Urothelium cell line (cell line): ENCODE results near the gene ADCY2.
A peak's percentile ranks its signal among the peaks of the same experiment; 100 is the strongest.

Source experiments
- DNase-seq: peaks from one replicate; pipeline ENCODE4 v3.0.0; 2011; ENCODE audit warnings: low spot score, mixed read lengths
- FAIRE-seq: peaks from 2 replicates; lab custom pipeline; 2011; peaks lifted over from hg19 to GRCh38; lab: Jason Lieb, UNC

Gene ADCY2

DNA sequence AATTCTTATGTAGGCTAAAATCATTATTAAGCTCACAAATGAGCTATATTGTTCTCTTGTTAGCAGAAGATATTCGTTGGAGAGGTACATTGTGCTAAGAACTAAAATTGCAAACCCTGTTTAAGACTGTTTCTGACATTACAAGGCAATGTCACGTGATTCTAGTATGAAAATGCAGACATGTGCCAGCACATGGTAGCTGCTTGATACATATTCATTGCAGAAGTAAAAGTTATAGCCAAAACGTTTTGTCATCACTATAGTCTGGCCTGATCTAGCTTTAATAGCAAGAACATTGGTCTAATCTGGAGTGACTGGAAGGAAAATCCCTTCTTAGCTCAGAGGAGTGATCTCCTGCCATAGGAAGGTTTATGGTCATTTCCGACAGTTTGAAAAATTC, 310.3 kb downstream of the ADCY2 start:
- DNase-seq (no peak), FAIRE-seq (no peak)

- FAIRE-seq (no peak), DNase-seq (peak; percentile 42)
Observed at GRCh38 chr5:7714119-7714518, 318.2 kb downstream of the ADCY2 start.

DNA sequence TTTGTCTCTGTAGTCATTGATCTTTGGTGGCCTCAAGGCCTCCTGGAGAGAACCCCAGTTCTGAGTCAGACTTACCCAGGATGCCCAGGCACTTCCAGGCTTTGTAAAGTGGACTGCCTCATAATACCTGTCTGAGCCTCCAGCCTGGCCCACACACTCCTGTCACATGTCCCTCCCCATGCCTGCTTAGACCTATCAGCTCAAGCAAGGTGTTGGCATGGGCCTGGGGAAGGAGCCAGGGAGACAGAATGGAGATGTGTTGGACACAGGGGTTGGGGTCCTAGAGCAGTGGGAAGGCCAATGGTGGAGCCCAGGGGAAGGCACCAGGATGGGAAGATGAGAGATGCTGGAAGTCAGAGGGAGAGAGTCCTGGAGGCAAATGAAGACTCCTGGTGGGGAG, 318.8 kb downstream of the ADCY2 start:
- DNase-seq (no peak), FAIRE-seq (no peak)

DNA sequence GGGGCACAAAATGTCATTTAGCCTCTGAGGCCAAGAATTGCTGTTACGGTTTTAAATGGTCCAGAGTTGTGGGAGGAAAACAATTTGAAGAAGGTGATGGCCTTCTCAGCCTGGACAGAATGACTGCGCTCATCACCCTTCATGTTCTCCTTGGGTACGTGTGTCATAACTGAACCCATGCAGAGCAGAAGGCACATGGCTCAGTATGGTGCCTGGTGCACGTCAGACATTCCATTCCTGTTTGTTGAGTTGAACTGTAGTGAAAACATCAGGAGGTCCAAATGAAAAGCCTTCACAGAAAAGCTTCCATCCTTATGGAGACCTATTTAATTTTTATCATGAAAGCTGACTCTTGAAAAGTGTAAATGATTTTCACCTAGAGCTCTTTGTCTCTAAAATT, 321.8 kb downstream of the ADCY2 start:
- DNase-seq = no peak
- no peak for FAIRE-seq

GRCh38 chr5:7728076-7728475, 332.1 kb downstream of the ADCY2 start:
- FAIRE-seq (no peak), DNase-seq (no peak)

GRCh38 chr5:7741415-7742065, 345.6 kb downstream of the ADCY2 start:
- peak; percentile 99 for FAIRE-seq

GRCh38 chr5:7742241-7742656, 346.3 kb downstream of the ADCY2 start:
- DNase-seq (peak; percentile 79), FAIRE-seq (peak; percentile 62)

More at GRCh38 chr5:7741415-7742065, 345.6 kb downstream of the ADCY2 start:
- no peak for DNase-seq

DNA sequence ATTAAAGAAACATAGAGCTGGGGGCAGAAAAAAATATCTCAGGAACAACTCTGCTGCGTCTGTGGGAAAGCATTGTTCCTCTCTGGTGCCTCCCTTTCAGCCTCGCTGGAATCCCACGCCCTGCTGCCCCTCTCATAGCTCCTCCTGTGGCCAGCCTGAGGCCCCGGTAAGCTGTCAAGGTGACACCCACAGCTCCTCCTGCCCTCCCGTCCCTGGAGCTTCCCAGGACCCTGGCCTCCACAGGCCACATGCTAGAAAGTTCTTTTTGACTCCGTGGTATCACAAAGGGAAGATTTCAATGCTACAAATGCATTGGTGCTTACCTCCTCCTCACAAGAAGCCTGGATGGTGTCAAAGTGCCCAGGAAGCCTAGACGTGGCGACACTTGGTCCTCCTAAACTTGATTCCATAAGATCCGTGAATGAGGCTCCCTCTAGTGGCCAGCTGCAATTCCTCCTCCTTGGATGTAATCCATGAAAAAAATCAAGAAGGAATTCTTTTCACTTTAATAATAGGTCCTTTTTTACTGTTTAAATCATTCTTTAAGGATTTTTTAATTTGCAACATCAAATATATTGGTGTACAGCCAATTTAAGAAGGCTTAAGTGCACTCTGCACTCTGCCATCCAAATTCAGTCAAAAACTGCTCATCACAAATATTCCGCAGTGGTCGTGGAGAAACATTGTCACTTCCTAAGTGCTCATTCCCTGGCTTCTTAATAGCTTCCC, 350.1 kb downstream of the ADCY2 start:
- no peak for FAIRE-seq
- DNase-seq = peak; percentile 68

- DNase-seq (no peak), FAIRE-seq (no peak)
Observed at GRCh38 chr5:7747728-7748127, 351.8 kb downstream of the ADCY2 start.

DNA sequence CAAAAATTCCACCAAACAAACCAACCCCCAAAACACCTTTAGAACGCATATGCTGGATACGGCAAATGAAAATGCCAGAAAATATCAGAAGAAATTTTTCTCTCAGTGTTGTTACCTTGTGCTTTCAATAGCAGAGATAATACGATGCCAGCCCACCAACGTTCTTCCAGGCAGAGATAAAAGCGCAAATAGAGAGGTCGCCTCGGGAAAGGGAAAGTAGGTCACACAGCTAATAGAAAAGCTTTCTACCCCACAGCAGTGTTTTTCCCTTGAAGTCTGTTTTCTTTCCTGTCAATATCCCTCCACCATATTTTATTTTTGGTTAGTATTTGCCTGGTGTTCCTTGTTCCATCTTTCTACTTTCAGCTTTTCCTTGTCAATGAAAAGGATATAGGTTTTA, 353.7 kb downstream of the ADCY2 start:
- FAIRE-seq (no peak), DNase-seq (no peak)

DNA sequence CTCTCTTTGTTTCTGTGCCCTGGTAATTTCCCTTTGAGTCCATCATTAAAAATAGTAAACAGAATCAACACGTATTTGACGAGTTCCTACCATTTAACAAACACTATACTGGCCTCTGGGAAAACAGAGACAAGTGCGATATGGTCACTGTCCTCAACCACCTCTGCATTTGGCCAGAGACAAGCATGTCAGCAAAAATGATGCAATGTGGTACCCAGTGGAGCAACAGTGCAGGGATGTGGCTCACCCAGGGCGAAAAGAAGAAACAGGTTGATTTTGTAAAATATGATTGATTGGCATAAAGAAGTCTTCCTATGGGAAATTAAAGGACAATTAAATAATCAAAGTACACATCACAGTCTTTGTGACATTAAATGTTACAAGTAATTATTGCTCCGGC, 355.9 kb downstream of the ADCY2 start:
- DNase-seq (no peak), FAIRE-seq (no peak)

DNA sequence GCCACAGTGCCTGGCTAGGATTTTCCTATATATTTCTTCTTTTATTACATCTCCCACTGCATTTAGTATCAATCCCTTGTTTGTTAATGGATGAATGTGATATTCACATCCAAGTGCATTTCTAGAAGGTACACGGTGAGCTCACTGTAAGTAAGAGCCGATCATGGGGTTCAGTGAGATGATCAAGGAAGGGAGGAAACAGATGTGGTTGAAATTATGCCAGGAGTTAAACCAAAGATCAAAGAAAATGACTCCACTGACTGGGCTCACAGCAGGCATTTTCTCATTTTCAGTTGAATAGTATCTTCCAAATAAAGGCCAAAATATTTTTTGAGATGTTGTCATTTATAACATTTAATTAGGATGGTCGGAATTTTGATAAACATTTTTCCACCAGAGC, 357.2 kb downstream of the ADCY2 start:
- DNase-seq (no peak), FAIRE-seq (no peak)

DNA sequence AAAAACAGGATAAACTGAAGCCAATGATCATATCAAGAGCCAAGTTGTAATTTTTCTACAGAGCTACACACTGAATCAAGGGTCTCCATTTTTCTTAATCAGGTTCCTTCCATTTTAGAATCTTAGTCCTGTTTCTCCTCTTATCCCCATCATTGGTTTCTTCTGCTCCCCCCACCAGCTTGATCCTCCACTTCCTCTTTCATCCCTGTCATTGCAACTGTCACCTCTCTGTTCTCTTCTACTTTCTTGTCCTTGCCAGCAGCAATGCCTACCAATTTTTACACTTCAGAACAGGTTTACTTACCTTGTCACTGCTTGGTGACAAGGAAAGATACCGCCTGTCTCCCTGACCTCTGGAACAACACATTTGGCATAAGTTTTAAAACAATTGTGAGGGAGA, 357.7 kb downstream of the ADCY2 start:
- no peak for DNase-seq
- no peak for FAIRE-seq

DNA sequence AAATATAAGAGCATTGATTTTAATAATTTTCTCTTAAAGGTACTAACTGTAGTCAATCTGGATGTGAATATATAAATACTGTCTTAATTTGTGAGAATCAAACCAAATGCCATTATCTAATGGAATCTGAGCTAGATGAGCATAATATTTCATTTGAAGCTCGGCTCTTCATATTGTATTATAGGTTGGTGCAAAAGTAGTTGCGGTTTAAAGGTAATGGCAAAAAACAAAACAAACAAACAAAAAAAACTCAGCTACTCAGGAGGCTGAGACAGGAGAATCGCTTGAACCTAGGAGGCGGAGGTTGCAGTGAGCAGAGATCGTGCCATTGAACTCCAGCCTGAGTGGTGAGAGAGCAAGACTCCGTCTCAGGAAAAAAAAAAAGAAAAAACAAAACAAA, 358.6 kb downstream of the ADCY2 start:
- FAIRE-seq = no peak

GRCh38 chr5:7754997-7755596, 359.2 kb downstream of the ADCY2 start:
- DNase-seq = peak; percentile 85
- peak; percentile 67 for FAIRE-seq

More for the DNA sequence above, 358.6 kb downstream of the ADCY2 start:
- DNase-seq = no peak

- FAIRE-seq (no peak), DNase-seq (no peak)
Observed at GRCh38 chr5:7755958-7756357, 360.0 kb downstream of the ADCY2 start.

GRCh38 chr5:7756453-7756852, 360.5 kb downstream of the ADCY2 start:
- DNase-seq (no peak), FAIRE-seq (no peak)

GRCh38 chr5:7759257-7759871, 363.4 kb downstream of the ADCY2 start:
- FAIRE-seq (no peak), DNase-seq (no peak)

DNA sequence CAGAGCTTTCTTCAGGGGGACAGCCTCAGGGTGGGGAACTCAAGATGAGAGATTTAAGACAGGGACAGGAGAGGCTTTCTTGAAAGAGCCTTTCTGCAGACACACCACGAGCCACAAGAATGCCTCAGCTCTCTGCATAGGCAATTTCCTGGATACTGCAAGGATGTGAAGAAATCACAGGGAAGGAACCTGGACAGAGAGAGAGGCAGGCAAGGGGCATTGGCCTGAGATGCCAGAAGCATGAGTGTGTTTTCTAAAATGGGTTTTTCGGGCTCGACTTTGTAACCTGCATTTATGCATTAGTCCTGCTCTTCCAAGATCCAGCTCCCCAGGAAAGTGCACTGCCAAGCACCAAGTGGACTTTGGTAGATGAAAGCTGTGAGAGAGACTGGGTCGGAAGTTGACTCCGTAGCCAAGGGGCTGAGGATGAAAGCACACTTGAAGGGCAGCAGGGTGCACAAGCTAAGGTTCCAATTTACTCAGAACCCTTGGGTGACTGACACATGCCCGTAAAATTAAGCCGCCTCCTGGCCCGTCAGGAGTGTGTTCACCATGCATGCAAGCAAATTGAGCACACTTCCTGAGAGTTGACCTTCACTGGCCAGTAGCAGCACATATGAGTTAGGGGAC, 364.1 kb downstream of the ADCY2 start:
- no peak for DNase-seq
- FAIRE-seq = no peak

GRCh38 chr5:7762267-7762666, 366.3 kb downstream of the ADCY2 start:
- no peak for DNase-seq
- FAIRE-seq = peak; percentile 74

- no peak for DNase-seq
- FAIRE-seq = no peak
Observed at GRCh38 chr5:7763621-7764072, 367.7 kb downstream of the ADCY2 start.
